ENCODE data around the gene TMEM235.

DNA sequence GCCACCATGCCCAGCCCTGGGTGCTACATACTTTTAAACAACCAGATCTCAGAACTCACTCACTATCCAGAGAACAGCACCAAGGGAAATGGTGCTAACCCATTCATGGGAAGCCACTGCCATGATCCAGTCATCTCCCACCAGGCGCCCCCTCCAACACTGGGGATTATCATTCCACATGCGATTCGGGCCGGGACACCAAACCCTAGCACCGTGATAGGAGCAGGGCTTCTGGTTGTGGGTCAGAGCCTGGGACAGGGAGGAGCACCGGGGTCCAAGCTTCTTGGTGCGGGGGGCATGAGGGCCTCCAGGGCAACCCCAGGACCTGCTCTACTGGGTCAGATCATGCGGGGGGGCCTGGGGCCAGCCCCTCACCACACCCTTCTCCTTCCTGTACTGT, 4.5 kb downstream of the TMEM235 start:
- TF ChIP-seq, protein P1, sequence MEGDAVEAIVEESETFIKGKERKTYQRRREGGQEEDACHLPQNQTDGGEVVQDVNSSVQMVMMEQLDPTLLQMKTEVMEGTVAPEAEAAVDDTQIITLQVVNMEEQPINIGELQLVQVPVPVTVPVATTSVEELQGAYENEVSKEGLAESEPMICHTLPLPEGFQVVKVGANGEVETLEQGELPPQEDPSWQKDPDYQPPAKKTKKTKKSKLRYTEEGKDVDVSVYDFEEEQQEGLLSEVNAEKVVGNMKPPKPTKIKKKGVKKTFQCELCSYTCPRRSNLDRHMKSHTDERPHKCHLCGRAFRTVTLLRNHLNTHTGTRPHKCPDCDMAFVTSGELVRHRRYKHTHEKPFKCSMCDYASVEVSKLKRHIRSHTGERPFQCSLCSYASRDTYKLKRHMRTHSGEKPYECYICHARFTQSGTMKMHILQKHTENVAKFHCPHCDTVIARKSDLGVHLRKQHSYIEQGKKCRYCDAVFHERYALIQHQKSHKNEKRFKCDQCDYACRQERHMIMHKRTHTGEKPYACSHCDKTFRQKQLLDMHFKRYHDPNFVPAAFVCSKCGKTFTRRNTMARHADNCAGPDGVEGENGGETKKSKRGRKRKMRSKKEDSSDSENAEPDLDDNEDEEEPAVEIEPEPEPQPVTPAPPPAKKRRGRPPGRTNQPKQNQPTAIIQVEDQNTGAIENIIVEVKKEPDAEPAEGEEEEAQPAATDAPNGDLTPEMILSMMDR (IDR thresholded peaks at IDR 0.05) = no peak
- TF ChIP-seq POLR2A (IDR thresholded peaks at IDR 0.05) (no peak), POLR2AphosphoS5 (IDR thresholded peaks at IDR 0.05) (no peak)
